PC-3 (cell line): ENCODE results near the gene TMEM141. TPM values are rescaled to one million over a fixed set of nuclear protein-coding genes. Genes with fewer than 3 reads are reported as not detected.
"Not testable (repeated sequence)": the region's sequence is repeated elsewhere in the genome, so short reads cannot be mapped to it uniquely, and the experiment has no call there.

Source experiments
- ATAC-seq: fragments of 200-7000 bp; cut with Tn5 transposase; 2 replicates; pipeline ENCODE4 v1.9.1; 2020; ENCODE audit warnings: mild to moderate bottlenecking, moderate library complexity
- BruUV-seq: library from RNA; stranded (reverse); fragments of 400-500 nt; replicated peaks from 2 replicates; lab custom pipeline; 2021; lab: Mats Ljungman, UMichigan
- CTCF ChIA-PET: fragments of 300-600 bp; sonication (Branson Sonifier 250); formaldehyde crosslinking; loops from one replicate; lab custom pipeline; 2022; ENCODE audit warnings: antibody characterized with exemption; lab: Charles Lee
- POLR2A ChIA-PET: fragments of 300-600 bp; sonication (Branson Sonifier 250); formaldehyde crosslinking; loops from one replicate; lab custom pipeline; 2022; ENCODE audit warnings: antibody characterized with exemption; ENCODE audit not compliant: unreplicated experiment; lab: Charles Lee
- DNase-seq: peaks from one replicate; pipeline ENCODE4 v3.0.0-alpha.2; 2015
- H2AFZ ChIP-seq: fragments of 300-600 bp; sonication (generic); 2 replicates; pipeline ENCODE4 v1.6.0; 2016; ENCODE audit warnings: antibody characterized with exemption, low read length
- H3F3A ChIP-seq: fragments of 300-600 bp; sonication (generic); one replicate; pipeline ENCODE4 v1.6.0; 2017; ENCODE audit warnings: antibody characterized with exemption, low read length, control low read depth, mild to moderate bottlenecking; ENCODE audit not compliant: unreplicated experiment
- H3K27ac ChIP-seq: fragments of 300-600 bp; sonication (generic); 2 replicates; pipeline ENCODE4 v1.5.1; 2016; ENCODE audit warnings: mild to moderate bottlenecking, low read length
- H3K27me3 ChIP-seq: fragments of 300-600 bp; sonication (generic); 2 replicates; pipeline ENCODE4 v1.6.1; 2016; ENCODE audit warnings: low read length, mixed read lengths
- H3K36me3 ChIP-seq: fragments of 300-600 bp; sonication (generic); 2 replicates; pipeline ENCODE4 v1.6.1; 2016; ENCODE audit warnings: low read depth, mixed run types, low read length, mixed read lengths
- H3K4me1 ChIP-seq: fragments of 300-600 bp; sonication (generic); 2 replicates; pipeline ENCODE4 v1.5.1; 2016; ENCODE audit warnings: low read length; ENCODE audit not compliant: insufficient read depth
- H3K4me2 ChIP-seq: fragments of 300-600 bp; sonication (generic); 2 replicates; pipeline ENCODE4 v1.6.0; 2016; ENCODE audit warnings: low read length
- H3K4me3 ChIP-seq: fragments of 300-600 bp; sonication (generic); 2 replicates; pipeline ENCODE4 v1.5.1; 2016; ENCODE audit warnings: mild to moderate bottlenecking, low read length, mixed read lengths
- H3K79me2 ChIP-seq: fragments of 300-600 bp; sonication (generic); 2 replicates; pipeline ENCODE4 v1.6.1; 2017; ENCODE audit warnings: low read length, mixed read lengths
- H3K9ac ChIP-seq: fragments of 300-600 bp; sonication (generic); 2 replicates; pipeline ENCODE4 v1.6.0; 2016; ENCODE audit warnings: mild to moderate bottlenecking, low read length
- H3K9me2 ChIP-seq: fragments of 300-600 bp; sonication (generic); replicated peaks from 2 replicates; pipeline ENCODE4 v1.6.1; 2016; ENCODE audit warnings: mixed run types, low read length, mixed read lengths
- H3K9me3 ChIP-seq: fragments of 300-600 bp; sonication (generic); 2 replicates; pipeline ENCODE4 v1.6.1; 2016; ENCODE audit warnings: low read length, mixed read lengths
- H4K20me1 ChIP-seq: fragments of 300-600 bp; sonication (generic); 2 replicates; pipeline ENCODE4 v1.6.1; 2016; ENCODE audit warnings: low read length, mixed read lengths
- CTCF ChIP-seq: fragments of 300-600 bp; sonication (generic); conservative IDR thresholded peaks from 2 replicates; pipeline ENCODE4 v1.5.1; 2017; ENCODE audit warnings: antibody characterized with exemption, low read depth, mild to moderate bottlenecking, low read length
- EZH2 ChIP-seq: fragments of 300-600 bp; sonication (generic); IDR thresholded peaks from one replicate; pipeline ENCODE4 v1.6.1; 2017; ENCODE audit warnings: antibody characterized with exemption, mild to moderate bottlenecking, low read length; ENCODE audit not compliant: unreplicated experiment
- EZH2phosphoT487 ChIP-seq: fragments of 300-600 bp; sonication (generic); IDR thresholded peaks from 2 replicates; pipeline ENCODE4 v1.6.1; 2018; ENCODE audit warnings: mild to moderate bottlenecking, antibody characterized with exemption, low read length, borderline replicate concordance
- intact Hi-C: fragments of 100-400 bp; cut with micrococcal nuclease; formaldehyde crosslinking; loops from 2 replicates; pipeline ENCODE4 v1.9.0; 2023
- total RNA-seq: library from RNA; depleted of rRNA; stranded (reverse); fragments of >200 nt; gene quantifications from 2 replicates; pipeline ENCODE4 v1.2.3, GENCODE V29; 2014

Gene TMEM141
- total RNA-seq, 1 experiment from 2014 or later: 101 TPM

- ChIA-PET POLR2A (no interaction called here), CTCF (no interaction called here)
- peaks cover 6% of the 10 kb centered on the region; the same call in 1 of the 2 replicates for H3K36me3 ChIP-seq
- no peak overlapping the region for H3K4me3 ChIP-seq
- no peaks in the 10 kb centered on the region for H3K79me2 ChIP-seq
- H3F3A ChIP-seq: no peaks in the 10 kb centered on the region
- no peak for DNase-seq
- no peaks in the 10 kb centered on the region for H3K9me3 ChIP-seq
- H3K4me2 ChIP-seq: no peak overlapping the region
- no peak overlapping the region for H3K9ac ChIP-seq
- no TSS peak for BruUV-seq
- H3K9me2 ChIP-seq: no peaks in the 10 kb centered on the region
- ATAC-seq: no peak
- intact Hi-C loops: no loop called here
- TF ChIP-seq EZH2 (no peak), EZH2phosphoT487 (no peak), CTCF (no peak)
- no peaks in the 10 kb centered on the region for H3K4me1 ChIP-seq
- H3K27ac ChIP-seq: no peak overlapping the region
- H2AFZ ChIP-seq: no peak overlapping the region
- H3K27me3 ChIP-seq: no peaks in the 10 kb centered on the region
- H4K20me1 ChIP-seq: no peaks in the 10 kb centered on the region
These were observed 40.6 kb downstream of the TMEM141 start for GRCh38 chr9:136831720-136832104.

GRCh38 chr9:136832581-136832980, 41.4 kb downstream of the TMEM141 start:
- DNase-seq: no peak
- POLR2A ChIA-PET: no interaction called here
- Histone ChIP-seq H3K4me1 (no peaks in the 10 kb centered on the region), H3F3A (no peaks in the 10 kb centered on the region), H4K20me1 (no peaks in the 10 kb centered on the region), H3K27ac (no peak overlapping the region), H3K79me2 (no peaks in the 10 kb centered on the region), H3K9ac (no peak overlapping the region), H2AFZ (no peak overlapping the region), H3K9me3 (no peaks in the 10 kb centered on the region), H3K4me3 (no peak overlapping the region), H3K27me3 (no peaks in the 10 kb centered on the region), H3K36me3 (peaks cover 6% of the 10 kb centered on the region; the same call in 1 of the 2 replicates), H3K4me2 (no peak overlapping the region), H3K9me2 (no peaks in the 10 kb centered on the region)
- CTCF ChIA-PET: no interaction called here
- no peak for ATAC-seq
- TF ChIP-seq EZH2phosphoT487 (no peak), CTCF (no peak), EZH2 (no peak)
- no TSS peak for BruUV-seq
- intact Hi-C loops: no loop called here

GRCh38 chr9:136833381-136834048, 42.4 kb downstream of the TMEM141 start:
- H3K27ac ChIP-seq, BruUV-seq, ATAC-seq, H2AFZ ChIP-seq, H3K4me1 ChIP-seq, H3K4me3 ChIP-seq, H3K9ac ChIP-seq, POLR2A ChIA-PET, DNase-seq, H3K27me3 ChIP-seq, H4K20me1 ChIP-seq, intact Hi-C loops, H3K4me2 ChIP-seq, H3K36me3 ChIP-seq, H3K9me3 ChIP-seq, H3K79me2 ChIP-seq, CTCF ChIA-PET, H3F3A ChIP-seq, H3K9me2 ChIP-seq: not testable (repeated sequence)
